GM12873 (cell line): Measurements from ENCODE around the gene EPS15.

Source experiments
- CTCF ChIP-seq: IDR thresholded peaks from 2 replicates; pipeline ENCODE4 v1.5.1; 2012; ENCODE audit warnings: low read depth, mild to moderate bottlenecking, moderate library complexity, low read length, control low read depth; ENCODE audit not compliant: insufficient read depth; ENCODE audit errors: missing control alignments

EPS15 gene

GRCh38 chr1:51509773-51510172 is 9.3 kb downstream of the EPS15 start:
- TF ChIP-seq CTCF = no peak

- TF ChIP-seq CTCF = no peak
These were observed 12.5 kb downstream of the EPS15 start for GRCh38 chr1:51506537-51506936.

GRCh38 chr1:51504806-51505525 is 14.1 kb downstream of the EPS15 start:
- no peak for TF ChIP-seq CTCF

GRCh38 chr1:51499694-51500093 is 19.4 kb downstream of the EPS15 start:
- TF ChIP-seq CTCF = no peak

GRCh38 chr1:51498924-51499323 is 20.1 kb downstream of the EPS15 start:
- no peak for TF ChIP-seq CTCF

GRCh38 chr1:51497340-51497739 is 21.7 kb downstream of the EPS15 start:
- no peak for TF ChIP-seq CTCF

- TF ChIP-seq CTCF = no peak
These were observed 24.8 kb downstream of the EPS15 start for GRCh38 chr1:51494138-51494830.
